HepG2 (cell line): ENCODE data around the gene MKX. TPM values are rescaled to one million over a fixed set of nuclear protein-coding genes. Genes with fewer than 3 reads are reported as not detected.

Experiments
- AGO2 ChIP-seq: fragments of 200-400 bp; formaldehyde crosslinking; optimal IDR thresholded peaks from 2 replicates; pipeline ENCODE3; 2017; ENCODE audit warnings: mild to moderate bottlenecking, low read depth, low read length, moderate library complexity
- GABPB1 ChIP-seq: IDR thresholded peaks from 2 replicates; pipeline ENCODE4 v1.6.1; 2016; ENCODE audit warnings: mild to moderate bottlenecking, missing genetic modification reagents, moderate library complexity, missing compliant biosample characterization
- SP1 ChIP-seq, 2 experiments: fragments of 450-650 bp in 1 of 2; sonication (generic) in 1 of 2; formaldehyde crosslinking in 1 of 2; IDR thresholded peaks; 2 replicates each; pipeline versions ENCODE4 v1.4.0 to v1.6.1; 2016 to 2020; ENCODE audit warnings: missing genetic modification reagents in 1 of 2
- SP2 ChIP-seq: sonication (generic); formaldehyde crosslinking; IDR thresholded peaks from 2 replicates; pipeline ENCODE4 v1.5.1; 2020; ENCODE audit warnings: mild to moderate bottlenecking, missing genetic modification reagents
- STAG1 ChIP-seq: sonication (generic); formaldehyde crosslinking; IDR thresholded peaks from 2 replicates; pipeline ENCODE4 v1.4.0; 2020; ENCODE audit warnings: missing genetic modification reagents
- TAF15 ChIP-seq: fragments of 200-400 bp; formaldehyde crosslinking; IDR thresholded peaks from one replicate; pipeline ENCODE4 v1.6.1; 2018; ENCODE audit warnings: mild to moderate bottlenecking, low read depth, low read length; ENCODE audit not compliant: poor library complexity, severe bottlenecking
- ZC3H13 ChIP-seq: sonication (generic); formaldehyde crosslinking; IDR thresholded peaks from 2 replicates; pipeline ENCODE4 v1.8.1; 2023; ENCODE audit warnings: mild to moderate bottlenecking, missing genetic modification reagents, moderate library complexity
- ZFP90 ChIP-seq: sonication (generic); formaldehyde crosslinking; IDR thresholded peaks from 2 replicates; pipeline ENCODE4 v1.8.0; 2022; ENCODE audit warnings: missing genetic modification reagents, mild to moderate bottlenecking, inconsistent platforms, borderline replicate concordance
- ZNF331 ChIP-seq: sonication (generic); formaldehyde crosslinking; IDR thresholded peaks from 2 replicates; pipeline ENCODE4 v1.4.0; 2020; ENCODE audit warnings: missing genetic modification reagents
- ZNF34 ChIP-seq: sonication (generic); formaldehyde crosslinking; IDR thresholded peaks from 2 replicates; pipeline ENCODE4 v1.4.0; 2020; ENCODE audit warnings: mild to moderate bottlenecking, missing genetic modification reagents, borderline replicate concordance
- ZNF556 ChIP-seq: sonication (generic); formaldehyde crosslinking; IDR thresholded peaks from 2 replicates; pipeline ENCODE4 v1.4.0; 2020; ENCODE audit warnings: mild to moderate bottlenecking, missing genetic modification reagents, borderline replicate concordance
- ZNF619 ChIP-seq: sonication (generic); formaldehyde crosslinking; IDR thresholded peaks from 2 replicates; pipeline ENCODE4 v1.4.0; 2020; ENCODE audit warnings: mild to moderate bottlenecking, missing genetic modification reagents
- ZNF7 ChIP-seq: IDR thresholded peaks from 2 replicates; pipeline ENCODE4 v1.6.1; 2016; ENCODE audit warnings: missing biosample characterization, missing genetic modification reagents
- ZNF766 ChIP-seq: sonication (generic); formaldehyde crosslinking; IDR thresholded peaks from 2 replicates; pipeline ENCODE4 v1.5.0; 2020; ENCODE audit warnings: missing genetic modification reagents, borderline replicate concordance
- ZSCAN30 ChIP-seq: sonication (generic); formaldehyde crosslinking; IDR thresholded peaks from 2 replicates; pipeline ENCODE4 v1.5.0; 2020; ENCODE audit warnings: mild to moderate bottlenecking, missing genetic modification reagents
- polyA plus RNA-seq, 8 experiments: library from polyadenylated mRNA; depleted of rRNA in 3 of 8; stranded (reverse) in 7 of 8; unstranded in 1 of 8; fragments of >200 nt; fragmentation: Illumina TruSeq in 4 of 8; extraction: Trizol in 4 of 8; gene quantifications; 2 replicates each; pipeline versions ENCODE4 v1.2.1 to v1.2.3, GENCODE V29; 2011 to 2016; ENCODE audit warnings: low read depth in 4 of 8, missing spikeins in 1 of 8, mixed read lengths in 1 of 8; ENCODE audit not compliant: insufficient read depth in 1 of 8
- total RNA-seq, 5 experiments: library from RNA; depleted of rRNA; stranded (reverse); fragments of >200 nt; fragmentation: Illumina TruSeq; extraction: Trizol; gene quantifications; 2 replicates each; pipeline ENCODE4 v1.2.3, GENCODE V29; 2016; ENCODE audit warnings: low read depth in 1 of 5
- TF ChIP-seq, protein P1 (sequence below): IDR thresholded peaks from 2 replicates; pipeline ENCODE4 v1.6.1; 2016; ENCODE audit warnings: mild to moderate bottlenecking, missing biosample characterization, missing genetic modification reagents
- TF ChIP-seq, protein P2 (sequence below): sonication (generic); formaldehyde crosslinking; IDR thresholded peaks from 2 replicates; pipeline ENCODE4 v1.9.0; 2021; ENCODE audit warnings: mild to moderate bottlenecking, missing genetic modification reagents

Gene MKX
- total and polyA plus RNA-seq, 2 of the 13 experiments (the other 11 are each of a cell fraction or from before 2014, with no cell fraction given) = not detected

DNA sequence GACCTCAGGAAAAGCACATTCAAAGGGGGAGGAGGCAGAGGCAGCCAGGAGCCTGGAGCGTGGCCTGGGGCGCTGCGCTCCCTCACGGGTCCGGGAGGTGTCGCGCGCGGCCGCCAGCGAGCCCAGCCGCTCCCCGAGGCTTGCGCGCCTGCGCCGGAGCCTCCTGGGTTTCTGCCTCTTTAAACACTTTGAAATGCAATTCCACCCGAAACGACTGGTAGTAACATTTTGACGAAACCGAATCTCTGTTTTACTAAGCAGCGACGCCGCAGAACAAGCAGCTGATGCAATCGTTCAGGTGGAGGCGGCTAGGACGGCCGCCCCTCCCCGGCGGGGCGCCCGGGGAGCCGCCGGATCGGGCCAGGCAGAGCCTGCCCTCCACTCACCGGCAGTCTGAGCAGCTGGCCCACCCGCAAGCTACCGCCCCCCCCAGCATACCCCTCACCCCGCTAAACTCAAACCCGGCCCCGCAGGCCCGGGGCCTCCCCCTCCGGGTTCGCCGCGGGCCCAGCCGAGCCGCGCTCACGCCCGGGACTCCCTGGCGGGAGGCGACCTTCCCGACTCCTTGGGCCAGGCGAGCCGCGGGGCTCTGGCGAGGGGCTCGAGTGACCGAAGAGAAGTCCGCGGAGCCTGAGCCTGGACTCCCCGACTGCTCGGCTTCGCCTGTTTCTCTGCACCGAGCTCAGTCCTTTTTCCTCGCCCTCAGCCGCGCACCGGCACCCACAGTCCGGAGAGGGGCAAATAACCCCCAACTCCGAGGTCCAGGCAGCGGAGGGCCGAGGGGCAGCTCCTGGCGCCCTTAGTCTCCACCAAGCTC lies 3.2 kb downstream of the MKX start (continued):
- TF ChIP-seq TAF15 (no peak), ZNF7 (no peak), SP2 (no peak), ZNF556 (0 out of 2 replicates have a peak, but pooled peaks have one; percentile 31), SP1 (IDR thresholded peaks at IDR 0.05) (no peak), SP1 (CRISPR knock-in tag; IDR thresholded peaks at IDR 0.05) (no peak), GABPB1 (peak; percentile 46; the same call in 1 of the 2 replicates), ZFP90 (no peak), ZC3H13 (CRISPR knock-in tag) (no peak), ZNF619 (no peak), AGO2 (no peak), ZSCAN30 (no peak), STAG1 (peak; percentile 76), ZNF34 (CRISPR knock-in tag) (no peak), ZNF766 (CRISPR knock-in tag) (no peak), ZNF331 (0 out of 2 replicates have a peak, but pooled peaks have one; percentile 21)
- TF ChIP-seq, protein P1, sequence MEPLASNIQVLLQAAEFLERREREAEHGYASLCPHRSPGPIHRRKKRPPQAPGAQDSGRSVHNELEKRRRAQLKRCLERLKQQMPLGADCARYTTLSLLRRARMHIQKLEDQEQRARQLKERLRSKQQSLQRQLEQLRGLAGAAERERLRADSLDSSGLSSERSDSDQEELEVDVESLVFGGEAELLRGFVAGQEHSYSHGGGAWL (CRISPR knock-in tag) = 0 out of 2 replicates have a peak, but pooled peaks have one; percentile 10
- TF ChIP-seq, protein P2, sequence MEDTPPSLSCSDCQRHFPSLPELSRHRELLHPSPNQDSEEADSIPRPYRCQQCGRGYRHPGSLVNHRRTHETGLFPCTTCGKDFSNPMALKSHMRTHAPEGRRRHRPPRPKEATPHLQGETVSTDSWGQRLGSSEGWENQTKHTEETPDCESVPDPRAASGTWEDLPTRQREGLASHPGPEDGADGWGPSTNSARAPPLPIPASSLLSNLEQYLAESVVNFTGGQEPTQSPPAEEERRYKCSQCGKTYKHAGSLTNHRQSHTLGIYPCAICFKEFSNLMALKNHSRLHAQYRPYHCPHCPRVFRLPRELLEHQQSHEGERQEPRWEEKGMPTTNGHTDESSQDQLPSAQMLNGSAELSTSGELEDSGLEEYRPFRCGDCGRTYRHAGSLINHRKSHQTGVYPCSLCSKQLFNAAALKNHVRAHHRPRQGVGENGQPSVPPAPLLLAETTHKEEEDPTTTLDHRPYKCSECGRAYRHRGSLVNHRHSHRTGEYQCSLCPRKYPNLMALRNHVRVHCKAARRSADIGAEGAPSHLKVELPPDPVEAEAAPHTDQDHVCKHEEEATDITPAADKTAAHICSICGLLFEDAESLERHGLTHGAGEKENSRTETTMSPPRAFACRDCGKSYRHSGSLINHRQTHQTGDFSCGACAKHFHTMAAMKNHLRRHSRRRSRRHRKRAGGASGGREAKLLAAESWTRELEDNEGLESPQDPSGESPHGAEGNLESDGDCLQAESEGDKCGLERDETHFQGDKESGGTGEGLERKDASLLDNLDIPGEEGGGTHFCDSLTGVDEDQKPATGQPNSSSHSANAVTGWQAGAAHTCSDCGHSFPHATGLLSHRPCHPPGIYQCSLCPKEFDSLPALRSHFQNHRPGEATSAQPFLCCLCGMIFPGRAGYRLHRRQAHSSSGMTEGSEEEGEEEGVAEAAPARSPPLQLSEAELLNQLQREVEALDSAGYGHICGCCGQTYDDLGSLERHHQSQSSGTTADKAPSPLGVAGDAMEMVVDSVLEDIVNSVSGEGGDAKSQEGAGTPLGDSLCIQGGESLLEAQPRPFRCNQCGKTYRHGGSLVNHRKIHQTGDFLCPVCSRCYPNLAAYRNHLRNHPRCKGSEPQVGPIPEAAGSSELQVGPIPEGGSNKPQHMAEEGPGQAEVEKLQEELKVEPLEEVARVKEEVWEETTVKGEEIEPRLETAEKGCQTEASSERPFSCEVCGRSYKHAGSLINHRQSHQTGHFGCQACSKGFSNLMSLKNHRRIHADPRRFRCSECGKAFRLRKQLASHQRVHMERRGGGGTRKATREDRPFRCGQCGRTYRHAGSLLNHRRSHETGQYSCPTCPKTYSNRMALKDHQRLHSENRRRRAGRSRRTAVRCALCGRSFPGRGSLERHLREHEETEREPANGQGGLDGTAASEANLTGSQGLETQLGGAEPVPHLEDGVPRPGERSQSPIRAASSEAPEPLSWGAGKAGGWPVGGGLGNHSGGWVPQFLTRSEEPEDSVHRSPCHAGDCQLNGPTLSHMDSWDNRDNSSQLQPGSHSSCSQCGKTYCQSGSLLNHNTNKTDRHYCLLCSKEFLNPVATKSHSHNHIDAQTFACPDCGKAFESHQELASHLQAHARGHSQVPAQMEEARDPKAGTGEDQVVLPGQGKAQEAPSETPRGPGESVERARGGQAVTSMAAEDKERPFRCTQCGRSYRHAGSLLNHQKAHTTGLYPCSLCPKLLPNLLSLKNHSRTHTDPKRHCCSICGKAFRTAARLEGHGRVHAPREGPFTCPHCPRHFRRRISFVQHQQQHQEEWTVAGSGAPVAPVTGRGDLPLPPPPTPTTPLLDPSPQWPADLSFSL (CRISPR knock-in tag) = no peak
